ENCODE measurements around the gene COG3. TPM values are rescaled to one million over a fixed set of nuclear protein-coding genes. Genes with fewer than 3 reads are reported as not detected.

The COG3 gene
- total and polyA plus RNA-seq, 12 donors, result 21.9 to 70.1 (median 34.0) TPM

DNA sequence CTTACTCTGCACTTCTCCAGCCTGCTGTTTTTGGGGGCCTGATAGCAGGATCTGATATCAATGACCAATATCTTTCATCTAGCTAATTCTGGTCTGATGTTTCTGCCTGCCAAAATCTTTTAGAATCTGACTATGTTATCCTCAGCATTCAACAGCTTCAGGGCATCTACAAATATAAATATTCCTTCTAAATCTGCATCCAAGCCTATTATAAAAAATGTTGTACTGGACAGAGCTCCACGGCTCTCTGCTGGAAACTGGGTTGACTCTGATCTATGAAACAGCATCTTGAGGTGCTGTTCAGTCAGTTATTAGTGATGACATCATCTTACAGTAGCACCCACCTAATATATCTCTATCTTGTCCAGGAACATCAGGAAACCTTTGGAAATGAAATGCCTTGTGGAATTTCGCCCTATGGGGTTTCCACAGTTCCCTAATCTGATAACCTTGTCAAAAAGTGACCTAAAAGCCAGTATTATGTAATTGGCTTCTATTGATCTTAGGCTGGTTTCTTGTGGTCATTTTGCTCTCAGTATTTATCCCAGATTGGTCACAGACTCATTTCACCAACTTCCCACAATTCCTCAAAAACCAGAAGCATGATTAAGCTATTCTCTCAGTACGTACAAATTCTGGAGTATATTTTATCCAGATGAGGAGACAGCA is 117.8 kb downstream of the COG3 start:
- no peak for DNase-seq
- Histone ChIP-seq H3K9me3 (replicated peaks in 1 of 3) (no peaks in the 10 kb centered on the region), H3K27ac (no peak overlapping the region), H3K4me1 (replicated peaks in 1 of 2) (no peaks in the 10 kb centered on the region), H3K27me3 (no peaks in the 10 kb centered on the region), H3K4me3 (no peak overlapping the region), H3K36me3 (replicated peaks in 1 of 2) (no peaks in the 10 kb centered on the region)
- intact Hi-C loops (cut with DNase I), result no loop called here
- 48 to 69% (median 53%) methylated on average over 3 of the region's 3 CpGs for WGBS, 4 donors
- no peak for TF ChIP-seq POLR2A (IDR thresholded peaks at IDR 0.05)
- TF ChIP-seq, protein P1, sequence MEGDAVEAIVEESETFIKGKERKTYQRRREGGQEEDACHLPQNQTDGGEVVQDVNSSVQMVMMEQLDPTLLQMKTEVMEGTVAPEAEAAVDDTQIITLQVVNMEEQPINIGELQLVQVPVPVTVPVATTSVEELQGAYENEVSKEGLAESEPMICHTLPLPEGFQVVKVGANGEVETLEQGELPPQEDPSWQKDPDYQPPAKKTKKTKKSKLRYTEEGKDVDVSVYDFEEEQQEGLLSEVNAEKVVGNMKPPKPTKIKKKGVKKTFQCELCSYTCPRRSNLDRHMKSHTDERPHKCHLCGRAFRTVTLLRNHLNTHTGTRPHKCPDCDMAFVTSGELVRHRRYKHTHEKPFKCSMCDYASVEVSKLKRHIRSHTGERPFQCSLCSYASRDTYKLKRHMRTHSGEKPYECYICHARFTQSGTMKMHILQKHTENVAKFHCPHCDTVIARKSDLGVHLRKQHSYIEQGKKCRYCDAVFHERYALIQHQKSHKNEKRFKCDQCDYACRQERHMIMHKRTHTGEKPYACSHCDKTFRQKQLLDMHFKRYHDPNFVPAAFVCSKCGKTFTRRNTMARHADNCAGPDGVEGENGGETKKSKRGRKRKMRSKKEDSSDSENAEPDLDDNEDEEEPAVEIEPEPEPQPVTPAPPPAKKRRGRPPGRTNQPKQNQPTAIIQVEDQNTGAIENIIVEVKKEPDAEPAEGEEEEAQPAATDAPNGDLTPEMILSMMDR (IDR thresholded peaks at IDR 0.05), result no peak

GRCh38 chr13:45584816-45585215 is 120.1 kb downstream of the COG3 start:
- Histone ChIP-seq H3K4me3 (no peak overlapping the region), H3K9me3 (replicated peaks in 1 of 3) (no peaks in the 10 kb centered on the region), H3K36me3 (replicated peaks in 1 of 2) (no peaks in the 10 kb centered on the region), H3K27me3 (no peaks in the 10 kb centered on the region), H3K27ac (no peak overlapping the region), H3K4me1 (replicated peaks in 1 of 2) (no peaks in the 10 kb centered on the region)
- peak in 3 of 7 donors; percentile 11 to 17 (median 14) for DNase-seq
- TF ChIP-seq POLR2A (IDR thresholded peaks at IDR 0.05), result no peak
- TF ChIP-seq, protein P1 (IDR thresholded peaks at IDR 0.05), result no peak
- intact Hi-C loops (cut with DNase I), result no loop called here
- WGBS, 4 donors, result 70 to 83% (median 78%) methylated on average over 5 to 6 of the region's 6 CpGs

Small RNA genes within 50 kb of the gene (small RNA-seq; reads per million reads assigned to genes)
- gene RNA5SP27, result 0 reads per million in 2 donors
- 0 reads per million in 2 donors for gene TIMM9P3

Other genes starting within 250 kb of the COG3 start
- gene TPT1, start 123.8 kb upstream of the COG3 start, total RNA-seq, result 1,000 to 10,000 TPM; 1,778 to 5,574 (median 3,785) TPM
- gene TPT1, start 123.8 kb upstream of the COG3 start, polyA plus RNA-seq, result 1,000 to 10,000 TPM; 4,931 to 8,150 (median 5,619) TPM
- 10 to 100 TPM; 16.6 to 45.6 (median 19.2) TPM for gene SLC25A30, start 46.6 kb upstream of the COG3 start, total RNA-seq
- gene SLC25A30, start 46.6 kb upstream of the COG3 start, polyA plus RNA-seq, result 10 to 100 TPM in 1 of 3 donors, 1 to 10 TPM in 2; 3.4 to 34.7 (median 7.2) TPM
- gene ERICH6B, start 150.8 kb downstream of the COG3 start, total RNA-seq, result under 1 TPM in 1 of 9 donors, not detected in 8; 0.06 TPM
- not detected for gene ERICH6B, start 150.8 kb downstream of the COG3 start, polyA plus RNA-seq
- gene CBY2, start 237.4 kb downstream of the COG3 start, total RNA-seq, result not detected
- gene CBY2, start 237.4 kb downstream of the COG3 start, polyA plus RNA-seq, result not detected